CD4-positive, alpha-beta T cell treated with Interleukin-6 at 100 ng/mL for 8 hours (primary cell): ENCODE data around the gene MLC1.

ENCODE experiments used
- DNase-seq: peaks from one replicate; pipeline ENCODE4 v3.0.0-alpha.2; 2020; ENCODE audit warnings: mixed read lengths, low spot score

The MLC1 gene

DNA sequence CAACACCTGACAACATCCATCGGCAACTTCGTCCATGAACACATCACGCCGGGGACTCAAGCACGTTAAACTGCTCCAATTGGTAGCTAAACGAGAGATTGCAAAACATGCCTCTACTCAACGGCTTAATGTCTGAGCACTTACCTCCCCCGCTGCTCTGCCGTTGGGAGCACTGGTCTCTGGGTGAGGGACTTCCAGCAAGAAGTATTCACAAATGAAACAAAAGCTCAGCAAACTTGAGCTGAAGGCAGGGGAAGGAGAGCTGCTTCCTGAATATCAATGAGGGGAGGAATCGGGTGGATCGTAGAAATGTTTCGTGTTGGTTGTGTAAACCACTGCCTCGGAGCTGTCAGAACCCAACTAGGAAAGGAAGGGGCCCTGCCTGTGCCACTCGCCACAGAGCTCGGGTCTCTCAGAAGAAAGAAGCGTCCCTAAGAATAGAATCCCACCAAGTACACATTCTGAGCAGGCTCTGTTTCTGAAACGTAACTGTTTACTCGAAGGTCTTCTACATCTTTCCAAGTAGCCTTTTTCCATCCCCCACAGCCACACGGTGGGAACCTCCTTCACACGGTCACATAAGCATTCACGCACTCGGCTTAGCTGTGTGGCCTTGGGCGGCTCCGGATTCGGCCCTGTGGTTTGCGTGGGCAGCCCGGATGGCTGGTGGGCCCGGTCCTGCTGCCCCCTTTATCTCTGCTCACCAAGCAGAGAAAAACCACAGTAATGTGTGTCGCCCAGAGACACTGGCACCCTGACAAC lies at the start of gene MLC1:
Gene MLC1 (minus strand): TSS at position 216 of the 762 bp plus-strand sequence. CDS start 524 bp downstream, outside the sequence.
- no peak for DNase-seq

DNA sequence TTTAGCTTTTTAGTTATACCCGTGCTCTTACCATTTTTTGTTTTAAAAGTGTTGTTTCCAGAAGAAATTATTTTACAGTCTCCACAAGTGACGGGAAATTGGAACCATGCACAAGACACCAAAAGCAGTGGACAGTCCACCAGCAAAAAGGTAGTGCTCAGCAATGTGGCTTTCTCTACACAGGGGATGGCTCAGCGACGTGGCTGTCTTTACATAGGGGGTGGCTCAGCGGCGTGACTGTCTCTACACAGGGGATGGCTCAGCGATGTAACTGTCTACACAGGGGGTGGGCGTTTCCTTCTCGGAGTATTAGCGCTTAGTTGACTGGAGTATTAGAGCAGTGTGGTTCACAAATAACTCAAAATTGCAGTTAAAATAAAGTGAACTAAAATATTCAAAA lies 49.3 kb upstream of the MLC1 start:
- no peak for DNase-seq

DNA sequence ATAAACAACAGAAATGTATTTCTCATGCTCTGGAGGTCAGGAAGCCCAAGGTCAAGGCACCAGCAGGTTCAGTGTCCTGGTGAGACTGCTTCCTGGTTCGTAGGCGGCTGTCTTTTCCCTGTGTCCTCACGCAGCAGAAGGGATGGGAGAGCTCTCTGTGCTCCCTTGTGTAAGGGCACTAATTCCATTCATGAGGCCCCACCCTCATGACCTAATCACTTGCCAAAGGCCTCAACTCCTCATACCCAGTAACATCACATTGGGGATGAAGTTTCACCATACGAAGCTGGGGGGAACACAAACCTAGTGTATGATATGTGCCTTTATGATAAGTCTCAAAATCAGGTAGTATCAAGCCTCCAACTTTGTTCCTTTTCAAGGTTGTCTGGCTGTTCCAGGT lies 46.7 kb upstream of the MLC1 start:
- no peak for DNase-seq

DNA sequence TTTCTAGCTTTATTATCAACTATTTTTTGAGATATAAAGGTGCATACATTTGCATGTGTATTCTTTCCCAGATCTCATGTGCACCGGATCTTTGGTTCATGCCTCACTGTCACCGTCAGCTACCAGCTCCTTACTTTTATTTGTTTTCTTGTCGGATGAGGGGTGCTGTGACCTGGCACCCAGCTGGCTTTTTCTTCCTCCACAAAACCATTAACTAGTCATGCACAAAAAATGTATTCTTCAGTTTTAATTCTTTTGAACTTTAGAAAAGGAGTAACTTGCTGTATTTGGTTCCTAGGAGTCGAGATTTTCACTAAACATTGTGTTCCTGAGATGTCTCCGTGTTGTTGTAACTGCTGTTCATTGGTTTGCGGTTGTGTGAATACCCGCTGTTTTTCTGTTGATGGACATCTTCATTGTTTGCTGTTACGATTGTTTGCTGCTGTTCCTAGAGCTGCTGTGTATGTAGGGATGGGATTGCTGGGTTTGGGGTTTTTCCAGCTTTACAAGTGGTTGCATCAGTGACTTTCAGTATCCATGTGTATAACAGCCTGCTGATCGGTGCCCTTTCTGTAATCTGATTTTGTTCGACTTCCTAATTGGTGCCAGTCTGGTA lies 44.0 kb upstream of the MLC1 start:
- no peak for DNase-seq

DNA sequence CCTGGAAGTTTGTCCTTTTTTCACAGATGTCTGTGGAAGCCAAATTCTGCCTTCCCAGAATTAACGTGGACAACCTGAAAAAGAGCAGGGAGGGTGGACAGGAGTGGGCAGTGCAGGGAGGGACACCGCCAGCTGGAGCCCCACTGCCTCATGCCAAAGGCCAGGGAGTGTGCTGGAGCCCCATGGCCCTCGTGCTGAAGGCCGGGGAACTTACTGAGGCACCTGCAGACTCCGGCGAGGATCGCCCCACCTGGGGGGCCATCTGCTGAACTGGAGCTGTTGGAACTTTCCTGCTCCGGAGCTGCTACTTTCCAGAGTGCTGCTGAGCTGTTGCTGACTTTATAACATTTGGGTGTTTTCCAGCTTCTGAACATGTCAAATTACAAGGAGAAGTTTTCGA lies 39.8 kb upstream of the MLC1 start:
- DNase-seq, result no peak

DNA sequence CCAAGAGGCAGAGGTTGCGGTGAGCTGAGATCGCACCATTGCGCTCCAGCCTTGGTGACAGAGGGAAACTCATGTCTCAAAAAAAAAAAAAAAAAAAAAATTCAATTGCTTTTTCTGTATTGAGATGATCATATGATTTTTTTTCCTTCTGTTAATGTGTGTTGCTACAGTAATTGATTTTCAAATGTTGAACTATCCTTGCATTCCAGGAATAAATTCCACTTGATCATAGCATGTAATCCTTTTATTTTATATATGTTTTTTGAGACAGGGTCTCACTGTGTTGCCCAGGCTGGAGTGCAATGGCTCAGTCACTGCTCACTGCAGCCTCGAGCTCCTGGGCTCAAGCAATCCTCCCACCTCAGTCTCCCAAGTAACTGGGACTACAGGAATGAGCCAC lies 37.9 kb upstream of the MLC1 start:
- no peak for DNase-seq

DNA sequence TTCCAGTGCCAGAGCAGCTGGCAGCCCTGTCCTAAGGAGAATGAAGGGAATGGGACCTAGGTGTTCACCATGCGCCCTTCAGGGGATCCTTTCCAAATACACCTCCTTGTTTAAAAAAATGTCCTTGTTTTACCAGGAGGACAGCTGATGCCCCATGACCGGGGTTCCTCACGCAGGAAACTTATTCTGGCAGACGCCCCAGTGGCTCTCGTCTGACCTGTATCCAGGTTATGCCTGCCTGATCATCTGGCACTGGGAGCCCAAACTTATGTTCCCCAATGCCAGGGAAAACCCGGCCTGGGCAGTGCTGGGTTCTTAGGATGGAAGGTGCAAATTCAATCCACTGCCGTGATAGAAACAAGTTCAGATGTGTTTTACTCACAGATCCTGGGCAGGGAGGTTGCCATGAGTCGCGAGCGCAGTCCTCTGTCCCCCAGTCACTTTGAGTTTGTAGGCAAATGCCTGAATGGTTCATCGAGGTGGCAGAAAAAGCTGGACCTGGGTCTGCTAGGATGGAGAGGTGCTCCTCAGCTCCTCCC lies 36.0 kb upstream of the MLC1 start:
- DNase-seq, result no peak

DNA sequence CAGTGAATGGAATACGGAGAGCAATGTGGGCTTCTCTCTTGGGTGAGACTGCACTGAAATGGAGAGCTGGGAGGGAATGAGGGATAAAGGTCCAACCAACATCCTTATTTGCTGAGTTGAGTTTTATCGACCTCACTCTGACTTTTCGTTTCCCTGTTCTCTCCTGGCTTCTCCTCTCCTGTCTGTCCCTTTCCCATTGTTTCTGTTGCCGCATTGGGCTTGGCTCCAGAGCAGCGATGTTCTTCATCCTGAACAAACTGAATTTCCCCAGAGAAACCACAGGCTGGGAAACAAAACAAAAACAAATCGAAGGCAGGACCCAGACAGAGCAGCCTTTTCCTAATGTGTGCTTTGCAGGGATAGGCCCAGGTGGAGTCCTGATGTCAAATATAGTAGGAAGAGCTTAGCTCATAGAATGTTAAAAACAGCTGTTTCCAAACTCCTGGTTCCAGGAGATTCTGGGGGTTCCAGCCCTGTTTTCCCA lies 34.6 kb upstream of the MLC1 start:
- DNase-seq, result no peak

DNA sequence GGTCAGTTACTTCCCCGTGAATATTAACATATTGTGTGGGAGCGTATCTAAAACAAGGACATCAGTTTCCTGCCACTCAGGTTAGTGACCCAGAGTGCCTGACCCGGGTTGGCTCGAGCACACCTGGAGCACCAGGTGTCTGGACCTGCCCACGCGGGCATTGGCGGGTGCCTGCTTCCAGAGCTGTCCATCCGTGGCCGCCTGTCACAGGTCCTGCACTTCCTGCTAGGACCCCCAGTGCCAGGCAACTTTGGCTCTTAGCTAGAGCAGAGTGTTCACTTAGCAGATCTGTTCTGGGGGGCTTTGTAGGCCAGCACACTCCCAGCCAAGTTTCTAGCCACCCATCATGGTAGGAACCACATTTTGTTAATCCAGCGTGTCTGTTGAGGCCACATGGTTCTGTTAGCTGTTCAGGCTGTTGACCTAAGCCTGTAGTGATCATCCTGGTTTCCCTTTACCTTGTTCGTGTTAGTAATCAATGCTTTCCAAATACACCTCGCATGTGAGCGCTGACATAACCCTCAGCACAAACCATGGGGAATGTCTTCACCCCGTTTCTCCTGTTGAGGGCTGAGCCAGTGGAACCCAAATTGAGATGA lies 34.0 kb upstream of the MLC1 start:
- DNase-seq, result no peak

DNA sequence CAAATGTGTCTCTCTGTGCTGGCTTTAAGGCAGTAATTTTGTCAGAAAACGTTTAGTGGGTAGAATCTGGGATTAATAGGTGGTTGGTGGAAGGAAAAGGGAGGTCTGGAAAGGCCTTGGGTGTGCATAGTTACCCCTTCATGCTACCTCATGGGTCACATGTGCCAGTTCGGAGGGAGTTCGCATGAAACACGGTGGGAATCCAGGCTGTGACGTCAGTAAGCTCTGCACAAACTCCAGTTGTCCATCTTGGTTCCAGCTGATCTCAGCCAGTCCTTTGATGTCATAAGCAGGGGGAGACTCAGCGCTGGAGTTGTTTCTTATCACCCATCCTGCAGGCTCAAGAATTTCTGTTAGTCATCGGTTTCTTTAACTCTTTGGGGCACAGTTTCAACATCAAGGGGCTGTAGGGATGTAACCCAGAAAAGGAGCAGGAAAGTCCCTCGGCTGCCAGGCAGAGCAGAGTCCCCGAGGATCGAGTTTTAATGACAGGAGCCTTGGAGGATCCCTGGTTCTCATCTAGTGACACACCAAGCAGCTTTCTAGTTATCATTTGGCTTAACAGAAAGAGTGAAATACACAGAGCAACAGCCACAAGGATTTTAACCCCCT lies 33.4 kb upstream of the MLC1 start:
- no peak for DNase-seq

DNA sequence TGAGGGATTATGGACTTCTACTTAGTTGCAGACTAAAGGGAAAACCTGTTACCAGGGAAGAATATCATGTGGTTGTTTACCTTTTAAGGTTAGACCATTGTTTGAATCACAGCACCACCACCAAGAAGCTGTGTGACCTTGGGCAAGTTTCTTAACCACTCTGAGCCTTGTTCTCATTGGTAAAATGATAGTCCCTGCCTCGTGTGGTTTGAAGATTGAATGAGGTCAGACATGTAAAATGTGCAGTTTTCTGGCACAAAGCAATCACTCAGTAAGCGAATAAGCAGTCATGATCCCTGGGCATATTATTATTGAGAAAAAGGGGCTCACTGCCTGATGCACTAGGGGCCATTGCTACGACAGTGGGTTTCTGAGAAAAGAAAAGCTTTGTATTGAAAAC lies 32.9 kb upstream of the MLC1 start:
- no peak for DNase-seq

DNA sequence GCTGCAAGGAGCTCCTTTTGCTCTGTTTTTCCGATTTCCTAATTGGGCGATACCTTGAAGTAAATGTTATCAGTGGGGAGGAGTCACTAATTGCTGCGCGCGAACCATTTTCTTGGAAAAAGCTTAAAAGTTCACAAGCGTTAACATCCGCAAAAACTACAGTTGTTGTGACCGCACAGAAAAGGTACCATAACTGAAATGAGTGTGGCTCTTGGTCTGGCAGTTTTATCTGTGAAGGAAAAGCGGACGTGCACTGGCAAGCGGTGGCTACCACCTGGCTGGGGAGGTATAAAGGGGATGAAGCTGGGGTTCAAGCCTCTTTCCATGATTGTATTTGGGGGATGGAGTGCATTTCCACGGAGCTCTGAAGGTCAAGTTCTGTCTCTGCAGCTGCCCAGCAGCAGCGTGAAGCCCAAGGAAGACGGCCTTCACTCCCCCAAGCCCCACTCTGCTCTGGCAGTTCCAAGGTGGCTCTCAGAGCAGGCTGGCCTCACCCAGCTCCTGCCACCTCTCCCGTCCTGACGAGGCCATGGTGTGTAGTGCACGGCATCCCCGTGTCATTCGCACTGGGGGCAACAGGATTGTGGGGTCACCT lies 32.0 kb upstream of the MLC1 start:
- DNase-seq, result no peak

DNA sequence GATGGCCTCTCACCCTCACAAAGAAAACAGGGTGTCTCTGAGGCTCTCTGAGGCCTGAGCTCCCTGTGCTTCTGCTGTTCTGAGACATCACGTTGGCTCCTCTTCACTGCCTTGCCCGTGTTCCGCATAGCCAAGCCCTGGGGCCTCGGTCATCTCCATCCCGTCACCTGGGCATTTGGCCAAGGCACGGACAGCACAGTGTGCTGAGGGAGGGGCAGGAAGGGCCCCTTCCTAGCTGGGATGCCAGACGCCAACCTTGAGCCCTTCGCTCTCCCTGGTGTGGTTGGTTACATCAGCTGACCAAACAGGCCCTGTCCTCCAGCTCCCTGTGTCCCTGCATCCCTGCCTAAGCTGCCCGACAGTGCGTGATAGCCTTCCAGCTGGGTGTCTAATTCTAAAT lies 30.5 kb upstream of the MLC1 start:
- no peak for DNase-seq

DNA sequence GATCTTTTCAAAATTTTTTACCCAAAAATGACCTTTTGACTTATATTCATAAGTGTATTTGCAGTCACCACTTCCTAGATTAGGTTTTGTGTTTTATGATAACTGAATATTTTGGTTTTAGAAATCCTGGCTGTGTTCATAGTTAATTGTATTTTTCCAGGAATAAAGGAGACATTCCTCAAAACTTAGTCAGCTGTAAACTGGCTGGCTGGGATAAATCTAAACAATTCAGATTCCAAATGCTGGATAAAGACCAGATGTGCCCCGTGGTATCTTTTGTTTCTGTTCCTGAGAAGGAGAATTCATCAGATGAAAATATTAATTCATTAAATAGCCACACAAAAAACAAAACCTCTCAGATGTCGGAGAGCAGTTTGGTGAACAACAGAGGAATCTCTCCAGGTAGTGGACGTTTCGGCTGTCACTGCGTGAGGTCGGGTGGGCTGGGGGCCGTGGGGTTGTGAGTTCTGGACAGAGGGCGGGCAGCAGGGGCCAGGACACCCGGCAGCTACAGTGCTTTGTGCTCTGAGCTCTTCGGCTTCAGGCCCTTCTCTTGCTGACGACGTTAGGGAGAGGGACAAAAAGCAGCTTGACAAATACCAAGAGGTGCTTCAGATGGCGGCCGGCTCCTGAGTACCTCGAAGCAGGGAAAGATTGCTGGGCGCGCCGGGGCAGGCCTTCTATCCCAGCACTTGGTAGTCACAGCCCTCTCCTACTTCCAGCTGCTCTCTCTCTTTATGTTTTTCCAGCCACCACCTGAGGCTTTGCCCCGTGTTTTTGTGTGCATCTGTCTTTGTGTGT lies 29.2 kb upstream of the MLC1 start:
- no peak for DNase-seq

DNA sequence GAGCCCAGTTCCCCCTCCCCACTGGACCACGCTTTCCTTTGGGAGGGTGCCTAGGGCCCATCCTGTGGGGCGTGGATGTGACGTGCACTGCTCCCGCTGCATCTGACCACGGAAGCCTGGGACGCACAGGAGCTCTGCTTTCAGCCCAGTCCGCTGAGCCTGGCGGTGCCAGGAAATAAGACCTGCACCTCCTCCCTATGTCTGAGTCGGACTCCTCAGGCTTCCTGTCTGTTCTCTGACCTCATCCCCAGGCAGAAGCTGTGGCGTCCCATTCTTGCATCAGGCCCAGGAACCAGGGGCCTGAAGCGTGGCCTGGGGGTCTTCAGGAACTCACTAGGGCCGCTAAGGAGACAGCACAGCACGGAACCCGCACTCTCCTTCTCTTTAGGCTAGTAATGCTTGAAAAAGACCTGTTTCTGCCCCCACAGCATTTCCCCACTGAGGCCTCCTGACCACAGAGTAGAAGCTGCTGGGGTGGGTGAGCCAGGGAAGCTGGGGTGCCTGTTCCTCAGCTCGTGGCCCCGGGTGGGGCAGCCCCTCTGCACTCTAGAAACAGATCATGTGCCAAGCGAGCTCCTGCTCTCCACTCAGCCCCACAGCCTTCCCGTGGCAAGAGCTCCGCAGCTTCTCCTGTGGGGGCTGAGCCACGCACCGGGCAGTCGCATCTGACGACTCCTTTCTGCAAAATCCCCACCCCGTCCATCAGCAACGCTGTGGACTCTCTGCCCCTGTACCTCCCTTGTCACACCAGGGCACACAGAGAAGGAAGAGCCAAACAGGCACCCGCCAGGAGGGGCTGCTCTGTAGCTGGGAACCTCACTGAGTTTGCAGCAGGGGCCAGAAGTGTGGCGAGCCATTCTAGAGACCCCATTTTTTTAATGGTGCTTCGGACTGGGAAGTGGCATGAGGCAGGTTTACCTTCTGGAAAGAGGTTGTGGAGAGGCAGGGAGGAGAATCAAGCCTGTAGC lies 27.2 kb upstream of the MLC1 start:
- no peak for DNase-seq

DNA sequence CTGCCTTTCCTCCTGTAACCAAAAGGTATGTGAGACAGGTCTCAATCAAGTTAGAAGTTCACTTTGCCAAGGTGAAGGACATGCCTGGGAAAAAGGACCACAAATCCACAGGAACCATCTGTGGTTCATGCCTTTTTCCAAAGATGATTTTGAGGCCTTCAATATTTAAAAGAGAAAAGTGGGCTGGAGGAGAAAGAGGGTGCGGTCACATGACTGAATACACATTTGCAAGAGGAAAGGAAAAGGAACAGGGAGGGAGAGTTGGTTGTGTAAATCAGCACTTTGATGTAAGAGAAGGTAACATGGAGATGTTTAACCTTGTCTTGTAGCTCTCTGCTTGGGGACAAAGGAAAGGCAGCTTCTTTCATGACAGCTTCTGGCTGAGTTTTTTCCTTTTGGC lies 25.8 kb upstream of the MLC1 start:
- no peak for DNase-seq

DNA sequence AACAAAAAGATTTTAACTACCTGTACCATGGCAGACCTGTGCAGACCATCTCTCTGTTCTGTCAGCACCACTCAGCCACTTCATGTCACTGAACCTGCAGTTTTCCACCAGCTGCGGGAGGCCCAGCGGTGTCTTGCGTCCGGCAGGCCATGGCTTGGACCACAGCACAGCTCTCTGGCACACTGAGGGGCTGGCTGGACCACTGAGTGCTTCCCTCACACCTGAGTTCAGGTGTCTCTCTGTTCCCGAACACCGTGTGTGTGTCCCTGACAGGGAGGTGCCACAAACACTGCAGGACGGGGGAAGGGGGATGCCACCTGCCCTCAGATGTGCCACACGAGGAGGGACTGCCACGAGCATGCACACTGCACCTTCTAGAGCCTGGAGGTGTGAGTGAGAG lies 22.3 kb upstream of the MLC1 start:
- no peak for DNase-seq

DNA sequence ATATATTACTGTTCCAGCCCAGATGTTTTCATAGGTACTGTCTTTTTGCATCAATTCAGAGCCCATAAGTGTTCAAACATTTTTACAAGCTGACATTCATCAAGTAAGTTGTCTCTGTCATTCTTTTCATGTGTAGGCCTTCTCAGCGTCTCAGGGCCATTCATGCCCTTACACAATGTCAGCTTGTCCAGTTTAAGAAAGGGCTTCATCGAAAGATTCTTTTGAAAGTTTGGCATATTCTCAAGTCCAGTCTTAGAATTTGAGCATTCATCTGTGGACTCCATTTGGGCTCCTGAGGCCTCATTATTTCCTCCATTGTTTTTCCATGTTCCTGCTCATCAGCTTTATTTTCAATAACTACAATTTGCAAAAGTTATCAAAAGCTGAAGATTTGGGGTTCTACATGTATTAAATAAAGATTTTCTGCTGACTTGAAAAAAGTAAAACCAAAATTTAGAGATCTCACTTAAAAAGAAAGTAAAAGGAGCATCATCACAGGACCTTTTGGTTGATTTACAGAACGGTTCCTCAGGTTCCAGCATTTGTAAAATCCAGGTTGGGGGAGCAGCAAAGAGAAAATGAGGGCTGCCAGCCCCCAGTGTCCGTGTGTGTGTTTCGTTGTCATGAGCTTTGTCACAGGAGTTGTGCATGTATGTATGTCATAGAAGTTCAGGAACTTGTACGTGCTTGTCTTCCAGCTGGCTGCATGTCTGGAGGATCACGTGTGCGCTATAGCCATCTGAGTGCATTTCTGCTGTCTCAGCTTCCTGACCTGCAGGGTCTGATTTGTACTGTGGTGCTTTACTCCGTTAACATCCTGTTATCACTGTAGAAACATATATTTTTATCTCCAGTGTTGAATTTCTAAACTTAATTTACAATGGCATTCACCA lies 20.2 kb upstream of the MLC1 start:
- peak; percentile 19 for DNase-seq

DNA sequence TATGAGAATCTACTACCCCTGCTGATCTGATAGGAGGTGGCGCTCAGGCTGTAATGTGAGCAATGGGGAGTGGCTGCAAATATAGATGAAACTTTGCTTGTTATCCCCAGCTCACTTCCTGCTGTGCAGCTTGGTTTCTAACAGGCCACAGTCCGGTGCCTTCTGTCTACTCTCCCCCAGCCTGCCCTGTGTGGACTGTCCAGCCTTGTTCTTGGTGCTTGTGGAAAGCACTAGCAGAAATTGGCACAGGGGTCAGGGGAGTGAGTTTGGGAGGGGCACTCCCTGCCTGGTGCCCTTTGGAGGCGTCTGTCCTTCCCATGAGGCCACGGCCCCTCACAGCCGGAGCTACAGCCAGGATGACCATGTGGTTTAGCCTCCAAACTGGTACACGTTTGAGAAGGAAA lies 18.9 kb upstream of the MLC1 start:
- DNase-seq, result no peak
